OCI-LY7 (cell line): Measurements from ENCODE around the gene ST8SIA5. TPM values are rescaled to one million over a fixed set of nuclear protein-coding genes. Genes with fewer than 3 reads are reported as not detected.

Experiments used
- BruUV-seq: library from RNA; stranded (reverse); fragments of 400-500 nt; replicated peaks from 2 replicates; lab custom pipeline; 2021; lab: Mats Ljungman, UMichigan
- CTCF ChIA-PET: fragments of 300-600 bp; sonication (Branson Sonifier 250); formaldehyde crosslinking; loops from one replicate; lab custom pipeline; 2022; ENCODE audit warnings: antibody characterized with exemption; ENCODE audit not compliant: unreplicated experiment; lab: Charles Lee
- POLR2A ChIA-PET: fragments of 300-600 bp; sonication (Branson Sonifier 250); formaldehyde crosslinking; loops from one replicate; lab custom pipeline; 2022; ENCODE audit warnings: antibody characterized with exemption; lab: Charles Lee
- DNase-seq: peaks from one replicate; pipeline ENCODE4 v3.0.0-alpha.2; 2015; ENCODE audit warnings: low spot score
- H2AFZ ChIP-seq: fragments of 200-600 bp; sonication (generic), shearing (Covaris generic); 2 replicates; pipeline ENCODE4 v1.6.1; 2014; ENCODE audit warnings: mild to moderate bottlenecking, antibody characterized with exemption, low read length, moderate library complexity
- H3K27ac ChIP-seq: fragments of 200-600 bp; sonication (generic); 2 replicates; pipeline ENCODE4 v1.5.1; 2014; ENCODE audit warnings: mixed run types, low read depth, mild to moderate bottlenecking, moderate library complexity, low read length, inconsistent platforms; ENCODE audit not compliant: poor library complexity, severe bottlenecking
- H3K36me3 ChIP-seq: fragments of 200-600 bp; sonication (generic); 2 replicates; pipeline ENCODE4 v1.6.1; 2014; ENCODE audit warnings: mild to moderate bottlenecking, antibody characterized with exemption, low read length, moderate library complexity, mixed read lengths; ENCODE audit not compliant: insufficient read depth
- H3K4me1 ChIP-seq: fragments of 200-600 bp; sonication (generic); 2 replicates; pipeline ENCODE4 v1.5.1; 2014; ENCODE audit warnings: mild to moderate bottlenecking, low read length; ENCODE audit not compliant: insufficient read depth, poor library complexity, severe bottlenecking
- H3K4me2 ChIP-seq: fragments of 200-600 bp; sonication (generic); 2 replicates; pipeline ENCODE4 v1.6.1; 2014; ENCODE audit warnings: mild to moderate bottlenecking, low read length
- H3K4me3 ChIP-seq: fragments of 200-600 bp; sonication (generic); 2 replicates; pipeline ENCODE4 v1.5.1; 2014; ENCODE audit warnings: mild to moderate bottlenecking, low read depth, low read length; ENCODE audit not compliant: poor library complexity, severe bottlenecking
- H3K79me2 ChIP-seq: fragments of 200-600 bp; sonication (generic); 2 replicates; pipeline ENCODE4 v1.6.1; 2016; ENCODE audit warnings: low read depth, mild to moderate bottlenecking, low read length, moderate library complexity, mixed read lengths; ENCODE audit not compliant: insufficient read depth
- H3K9me2 ChIP-seq: fragments of 200-600 bp; sonication (generic); 2 replicates; pipeline ENCODE4 v1.6.1; 2016; ENCODE audit warnings: mild to moderate bottlenecking, low read length, mixed read lengths; ENCODE audit not compliant: insufficient read depth
- H3K9me3 ChIP-seq: fragments of 200-600 bp; sonication (generic); 2 replicates; pipeline ENCODE4 v1.6.1; 2014; ENCODE audit warnings: mild to moderate bottlenecking, mixed run types, low read length, mixed read lengths
- H4K20me1 ChIP-seq: fragments of 200-600 bp; sonication (generic); 2 replicates; pipeline ENCODE4 v1.6.1; 2014; ENCODE audit warnings: mild to moderate bottlenecking, antibody characterized with exemption, low read length, moderate library complexity, mixed read lengths; ENCODE audit not compliant: insufficient read depth
- EZH2phosphoT487 ChIP-seq: fragments of 200-600 bp; sonication (generic); IDR thresholded peaks from 2 replicates; pipeline ENCODE4 v1.6.1; 2018; ENCODE audit warnings: low read depth, borderline replicate concordance, mild to moderate bottlenecking, mixed run types, antibody characterized with exemption, low read length, moderate library complexity, mixed read lengths
- intact Hi-C: fragments of 100-400 bp; cut with micrococcal nuclease; formaldehyde crosslinking; loops from one replicate; pipeline ENCODE4 v1.10.0; 2022; ENCODE audit not compliant: unreplicated experiment
- total RNA-seq, 2 experiments: library from RNA; depleted of rRNA in 1 of 2; stranded (reverse); fragments of >200 nt in 1 of 2; shearing (Covaris generic) in 1 of 2; gene quantifications; 2 replicates each; pipeline ENCODE4 v1.2.3, GENCODE V29; 2014 to 2022
- TF ChIP-seq, protein P1 (sequence below): fragments of 200-600 bp; sonication (generic); conservative IDR thresholded peaks from 2 replicates; pipeline ENCODE4 v1.5.1; 2014; ENCODE audit warnings: mild to moderate bottlenecking, antibody characterized with exemption, low read length, moderate library complexity, mixed read lengths

The ST8SIA5 gene
- total RNA-seq, 2 experiments from 2014 or later = 0.28 TPM; not detected in 1

DNA sequence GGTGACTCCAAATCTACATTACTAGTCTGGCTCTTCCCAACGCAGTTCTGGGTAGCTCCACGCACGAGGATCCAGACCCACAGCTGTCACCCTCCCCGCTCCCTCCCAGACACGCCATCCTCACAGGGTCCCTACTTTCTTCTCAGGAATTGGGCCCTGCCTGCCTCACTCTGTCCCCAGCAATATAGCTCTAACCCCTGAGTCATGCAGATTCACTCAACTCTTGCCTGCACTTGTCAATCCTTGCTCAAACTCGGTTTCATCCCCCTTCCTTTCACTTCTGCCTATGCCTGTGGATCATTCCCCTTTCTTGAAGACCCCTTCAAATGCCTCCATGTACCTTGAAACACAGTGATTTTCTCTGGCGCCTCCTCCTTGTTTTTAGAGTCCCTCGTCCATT lies 5.0 kb downstream of the ST8SIA5 start:
- no peak for DNase-seq
- TF ChIP-seq, protein P1, sequence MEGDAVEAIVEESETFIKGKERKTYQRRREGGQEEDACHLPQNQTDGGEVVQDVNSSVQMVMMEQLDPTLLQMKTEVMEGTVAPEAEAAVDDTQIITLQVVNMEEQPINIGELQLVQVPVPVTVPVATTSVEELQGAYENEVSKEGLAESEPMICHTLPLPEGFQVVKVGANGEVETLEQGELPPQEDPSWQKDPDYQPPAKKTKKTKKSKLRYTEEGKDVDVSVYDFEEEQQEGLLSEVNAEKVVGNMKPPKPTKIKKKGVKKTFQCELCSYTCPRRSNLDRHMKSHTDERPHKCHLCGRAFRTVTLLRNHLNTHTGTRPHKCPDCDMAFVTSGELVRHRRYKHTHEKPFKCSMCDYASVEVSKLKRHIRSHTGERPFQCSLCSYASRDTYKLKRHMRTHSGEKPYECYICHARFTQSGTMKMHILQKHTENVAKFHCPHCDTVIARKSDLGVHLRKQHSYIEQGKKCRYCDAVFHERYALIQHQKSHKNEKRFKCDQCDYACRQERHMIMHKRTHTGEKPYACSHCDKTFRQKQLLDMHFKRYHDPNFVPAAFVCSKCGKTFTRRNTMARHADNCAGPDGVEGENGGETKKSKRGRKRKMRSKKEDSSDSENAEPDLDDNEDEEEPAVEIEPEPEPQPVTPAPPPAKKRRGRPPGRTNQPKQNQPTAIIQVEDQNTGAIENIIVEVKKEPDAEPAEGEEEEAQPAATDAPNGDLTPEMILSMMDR = no peak
- no peak for TF ChIP-seq EZH2phosphoT487

DNA sequence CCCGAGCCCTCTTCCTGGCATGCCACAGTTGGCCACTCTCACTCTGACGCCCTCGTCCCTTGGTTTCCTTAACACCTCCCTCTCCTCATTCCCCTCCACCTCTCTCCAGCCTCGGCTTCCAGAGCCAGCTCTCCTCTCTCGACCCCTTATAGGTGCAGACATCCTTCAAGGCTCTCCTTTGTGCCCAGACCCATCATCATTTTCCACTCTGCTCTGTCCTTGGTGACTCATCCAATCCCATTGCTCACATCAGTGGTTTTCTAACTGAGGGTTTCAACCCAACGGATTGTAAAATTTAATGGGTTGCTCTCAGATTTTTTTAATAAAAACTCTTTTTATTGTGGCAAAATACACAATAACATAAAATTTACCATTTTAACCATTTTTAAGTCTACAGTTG lies 6.2 kb downstream of the ST8SIA5 start:
- Histone ChIP-seq H3K27ac (no peak overlapping the region), H3K9me2 (no peaks in the 10 kb centered on the region), H3K79me2 (no peaks in the 10 kb centered on the region), H3K4me1 (peaks cover 10% of the 10 kb centered on the region), H2AFZ (no peak overlapping the region), H3K4me3 (no peak overlapping the region), H3K36me3 (no peaks in the 10 kb centered on the region), H3K4me2 (no peak overlapping the region), H3K9me3 (no peaks in the 10 kb centered on the region), H4K20me1 (no peaks in the 10 kb centered on the region)
- TF ChIP-seq, protein P1 = no peak
- TF ChIP-seq EZH2phosphoT487 = no peak
- ChIA-PET POLR2A (no interaction called here), CTCF (no interaction called here)
- intact Hi-C loops = no loop called here
- BruUV-seq = no TSS peak
- no peak for DNase-seq

More for the DNA sequence above, 5.0 kb downstream of the ST8SIA5 start:
- Histone ChIP-seq H3K36me3 (no peaks in the 10 kb centered on the region), H2AFZ (no peak overlapping the region), H3K27ac (no peak overlapping the region), H3K9me2 (no peaks in the 10 kb centered on the region), H3K4me2 (no peak overlapping the region), H3K4me3 (no peak overlapping the region), H3K4me1 (peaks cover 10% of the 10 kb centered on the region), H3K79me2 (no peaks in the 10 kb centered on the region), H3K9me3 (no peaks in the 10 kb centered on the region), H4K20me1 (no peaks in the 10 kb centered on the region)
- ChIA-PET POLR2A (no interaction called here), CTCF (no interaction called here)
- BruUV-seq = no TSS peak
- intact Hi-C loops = no loop called here

DNA sequence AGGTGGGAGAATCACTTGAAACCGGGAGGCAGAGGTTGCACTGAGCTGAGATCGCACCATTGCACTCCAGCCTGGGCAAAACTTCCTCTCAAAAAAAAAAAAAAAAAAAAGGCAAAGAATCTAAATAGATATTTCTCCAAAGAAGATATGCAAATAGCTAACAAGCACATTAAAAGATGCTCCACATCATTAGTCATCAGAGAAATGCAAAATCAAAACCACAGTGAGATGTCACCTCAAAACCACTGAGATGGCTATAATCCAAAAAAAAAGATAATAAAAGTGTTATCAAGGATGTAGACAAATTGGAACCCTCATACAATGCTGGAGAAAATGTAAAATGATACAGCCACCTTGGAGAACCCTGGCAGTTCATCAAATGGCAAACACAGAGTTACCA lies 8.4 kb downstream of the ST8SIA5 start:
- no peak overlapping the region for H3K4me2 ChIP-seq
- DNase-seq = no peak
- H3K27ac ChIP-seq = no peak overlapping the region
- H3K79me2 ChIP-seq = no peaks in the 10 kb centered on the region
- H2AFZ ChIP-seq = no peak overlapping the region
- H3K4me1 ChIP-seq = no peaks in the 10 kb centered on the region
- no peaks in the 10 kb centered on the region for H3K36me3 ChIP-seq
- POLR2A ChIA-PET = no interaction called here
- H4K20me1 ChIP-seq = no peaks in the 10 kb centered on the region
- H3K4me3 ChIP-seq = no peak overlapping the region
- intact Hi-C loops = no loop called here
- no TSS peak for BruUV-seq
- TF ChIP-seq, protein P1 = no peak
- TF ChIP-seq EZH2phosphoT487 = no peak
- H3K9me2 ChIP-seq = no peaks in the 10 kb centered on the region
- CTCF ChIA-PET = no interaction called here
- H3K9me3 ChIP-seq = no peaks in the 10 kb centered on the region
